ENCODE data around the gene GAGE1. TPM values are rescaled to one million over a fixed set of nuclear protein-coding genes. Genes with fewer than 3 reads are reported as not detected.

GAGE1 gene
- total RNA-seq, 1 experiment from 2014 or later, result 0.17 TPM

GRCh38 chrX:49618574-49618973 lies 19.8 kb downstream of the GAGE1 start:
- BruUV-seq (replicated peaks), result no TSS peak
- Histone ChIP-seq H3K4me3 (replicated peaks in 1 of 2; ENCODE audit: low read depth in 1 of 2, low read length in 2 of 2) (no peak overlapping the region), H3K36me3 (ENCODE audit: control insufficient read depth in 1 of 2, insufficient read depth in 2 of 2, low read length in 2 of 2) (no peaks in the 10 kb centered on the region), H3K27ac (ENCODE audit: low read depth, low read length) (no peak overlapping the region), H3K9me3 (ENCODE audit: control insufficient read depth in 1 of 2, insufficient read depth in 1 of 2, low read depth in 1 of 2, low read length in 2 of 2) (no peaks in the 10 kb centered on the region), H4K20me1 (ENCODE audit: insufficient read depth) (no peaks in the 10 kb centered on the region), H3K79me2 (ENCODE audit: insufficient read depth, low read length) (no peaks in the 10 kb centered on the region), H3K27me3 (ENCODE audit: insufficient read depth, low read length) (0 out of 2 replicates have a peak, but pooled peaks cover 3% of the 10 kb centered on the region), H3K9ac (ENCODE audit: low read length) (no peak overlapping the region), H2AFZ (ENCODE audit: low read depth, low read length, poor library complexity, severe bottlenecking) (no peak overlapping the region), H3K4me2 (ENCODE audit: low read length) (no peak overlapping the region), H3K9me2 (ENCODE audit: insufficient read depth) (no peaks in the 10 kb centered on the region), H3K4me1 (ENCODE audit: control insufficient read depth in 1 of 2, insufficient read depth in 2 of 2, low read length in 2 of 2) (no peaks in the 10 kb centered on the region)
- ChIA-PET CTCF (no interaction called here), RAD21 (ENCODE audit: low non-redundant PET in 1 of 2, low total read pairs in 2 of 2, uncharacterized antibody in 2 of 2, unreplicated experiment in 2 of 2) (no interaction called here), POLR2A (no interaction called here)
- intact Hi-C loops (cut with micrococcal nuclease), result no loop called here
- TF ChIP-seq SP1 (IDR thresholded peaks at IDR 0.05; ENCODE audit: low read depth) (no peak), FOSL1 (IDR thresholded peaks at IDR 0.05; ENCODE audit: low read depth) (no peak)
- no peak for DNase-seq (ENCODE audit: low read depth, low spot score)
- ATAC-seq, result no peak

GRCh38 chrX:49627086-49627777 lies 28.4 kb downstream of the GAGE1 start:
- Histone ChIP-seq H3K4me3 (replicated peaks in 1 of 2; ENCODE audit: low read depth in 1 of 2, low read length in 2 of 2) (no peak overlapping the region), H3K9ac (ENCODE audit: low read length) (no peak overlapping the region), H3K79me2 (ENCODE audit: insufficient read depth, low read length) (no peaks in the 10 kb centered on the region), H3K9me3 (ENCODE audit: control insufficient read depth in 1 of 2, insufficient read depth in 1 of 2, low read depth in 1 of 2, low read length in 2 of 2) (no peaks in the 10 kb centered on the region), H3K27ac (ENCODE audit: low read depth, low read length) (no peak overlapping the region), H2AFZ (ENCODE audit: low read depth, low read length, poor library complexity, severe bottlenecking) (no peak overlapping the region), H4K20me1 (ENCODE audit: insufficient read depth) (no peaks in the 10 kb centered on the region), H3K36me3 (ENCODE audit: control insufficient read depth in 1 of 2, insufficient read depth in 2 of 2, low read length in 2 of 2) (no peaks in the 10 kb centered on the region), H3K4me1 (ENCODE audit: control insufficient read depth in 1 of 2, insufficient read depth in 2 of 2, low read length in 2 of 2) (no peaks in the 10 kb centered on the region), H3K4me2 (ENCODE audit: low read length) (peak overlapping the region; percentile 30; the same call in 1 of the 2 replicates), H3K27me3 (ENCODE audit: insufficient read depth, low read length) (no peaks in the 10 kb centered on the region; the same call in 1 of the 2 replicates), H3K9me2 (ENCODE audit: insufficient read depth) (no peaks in the 10 kb centered on the region)
- no peak for TF ChIP-seq SRF (IDR thresholded peaks at IDR 0.05; ENCODE audit: low read depth)
- no peak for TF ChIP-seq ZNF274 (IDR thresholded peaks at IDR 0.05; ENCODE audit: low read depth, low read length)
- peak; percentile 18 to 77 (median 63); a peak in 4 of 6 replicates for TF ChIP-seq CTCF (IDR thresholded peaks at IDR 0.05 in 2 of 3, conservative IDR thresholded peaks at IDR 0.05 in 1 of 3; ENCODE audit: borderline replicate concordance in 1 of 3, insufficient read depth in 1 of 3, low read depth in 2 of 3, low read length in 2 of 3)
- TF ChIP-seq ATF3 (IDR thresholded peaks at IDR 0.05), result no peak
- no peak for TF ChIP-seq POLR2AphosphoS5 (IDR thresholded peaks at IDR 0.05; ENCODE audit: low read depth, low read length)
- TF ChIP-seq RAD21 (IDR thresholded peaks at IDR 0.05; ENCODE audit: low read depth), result peak; percentile 31
- no peak for TF ChIP-seq EGR1 (IDR thresholded peaks at IDR 0.05; ENCODE audit: low read depth)
- no peak for TF ChIP-seq MAX (IDR thresholded peaks at IDR 0.05)
- no peak for TF ChIP-seq JUND (IDR thresholded peaks at IDR 0.05)
- no peak for TF ChIP-seq CEBPB (IDR thresholded peaks at IDR 0.05; ENCODE audit: low read depth)
- TF ChIP-seq ELF1 (IDR thresholded peaks at IDR 0.05; ENCODE audit: borderline replicate concordance, low read depth), result no peak
- no peak for TF ChIP-seq ZFX (IDR thresholded peaks at IDR 0.05)
- no peak for TF ChIP-seq SIN3A (IDR thresholded peaks at IDR 0.05; ENCODE audit: low read depth)
- peak; percentile 12 for TF ChIP-seq TCF7L2 (IDR thresholded peaks at IDR 0.05; ENCODE audit: borderline replicate concordance, extremely low read depth, insufficient read depth, insufficient read length)
- TF ChIP-seq EZH2phosphoT487 (IDR thresholded peaks at IDR 0.05; ENCODE audit: borderline replicate concordance), result no peak
- no peak for TF ChIP-seq CBX3 (IDR thresholded peaks at IDR 0.05; ENCODE audit: low read depth)
- TF ChIP-seq YY1 (IDR thresholded peaks at IDR 0.05; ENCODE audit: extremely low read depth, insufficient replicate concordance, low read depth, low read length), result no peak
- ChIA-PET POLR2A (interaction anchor here (0.5 kb wide), 1 partner anchor 12 kb away, joined by 4 read pairs; no protein-coding TSS in a partner anchor), CTCF (interaction anchor here (0.6 to 1.5 kb wide), 4 partner anchors 11 to 247 kb away, joined by 3 to 4 read pairs (median 3); no protein-coding TSS in a partner anchor), RAD21 (ENCODE audit: low non-redundant PET in 1 of 2, low total read pairs in 2 of 2, uncharacterized antibody in 2 of 2, unreplicated experiment in 2 of 2) (no interaction called here)
- ATAC-seq, result peak; percentile 92
- intact Hi-C loops (cut with micrococcal nuclease), result no loop called here
- BruUV-seq (replicated peaks), result no TSS peak
- peak; percentile 51 for DNase-seq (ENCODE audit: low read depth, low spot score)
